Kidney (tissue), 14 donors: Measurements from ENCODE around the gene JTB. TPM values are rescaled to one million over a fixed set of nuclear protein-coding genes. Genes with fewer than 3 reads are reported as not detected.

ENCODE experiments used
- DNase-seq, 5 donors: peaks; one replicate each; pipeline ENCODE4 v3.0.0-alpha.2; 2013 to 2020
- FAIRE-seq: peaks from 2 replicates; lab custom pipeline; 2012; peaks lifted over from hg19 to GRCh38; lab: Jason Lieb, UNC
- H3K27ac ChIP-seq, 2 donors: one replicate each; pipeline ENCODE4 v1.7.0; 2013; ENCODE audit warnings: low read depth in 2 of 2, low read length in 2 of 2, inconsistent platforms in 1 of 2
- H3K27me3 ChIP-seq: one replicate; pipeline ENCODE4 v1.7.1; 2013; ENCODE audit warnings: low read length, inconsistent platforms; ENCODE audit not compliant: control insufficient read depth, insufficient read depth
- H3K36me3 ChIP-seq, 3 donors: one replicate each; pipeline versions ENCODE4 v1.7.0 to v1.7.1; 2013; ENCODE audit warnings: low read length in 3 of 3, control low read depth in 1 of 3, inconsistent platforms in 1 of 3; ENCODE audit not compliant: insufficient read depth in 3 of 3, control insufficient read depth in 2 of 3
- H3K4me1 ChIP-seq, 3 donors: one replicate each; pipeline versions ENCODE4 v1.7.0 to v1.7.1; 2013; ENCODE audit warnings: low read length in 3 of 3, inconsistent platforms in 1 of 3, low read depth in 1 of 3; ENCODE audit not compliant: control insufficient read depth in 2 of 3, insufficient read depth in 2 of 3
- H3K4me3 ChIP-seq, 3 donors: one replicate each; pipeline versions ENCODE4 v1.7.0 to v1.8.1; 2013; ENCODE audit warnings: low read length in 3 of 3, control low read depth in 1 of 3, inconsistent platforms in 1 of 3
- H3K9ac ChIP-seq, 3 donors: one replicate each; pipeline versions ENCODE4 v1.7.0 to v1.7.1; 2013; ENCODE audit warnings: low read length in 3 of 3, control low read depth in 1 of 3, inconsistent platforms in 1 of 3
- H3K9me3 ChIP-seq, 3 donors: one replicate each; pipeline versions ENCODE4 v1.7.0 to v1.7.1; 2013; ENCODE audit warnings: low read length in 3 of 3, control low read depth in 1 of 3, inconsistent platforms in 1 of 3; ENCODE audit not compliant: control insufficient read depth in 2 of 3, insufficient read depth in 1 of 3
- intact Hi-C: fragments of 100-400 bp; cut with DNase I; formaldehyde crosslinking; loops from one replicate; pipeline ENCODE4 v1.11.1; 2022
- polyA plus RNA-seq: library from polyadenylated mRNA; stranded (reverse); fragments of 350-450 nt; fragmentation: Illumina TruSeq; extraction: RNeasy Lipid Tissue Mini Kit (QIAGEN cat#74804); gene quantifications from one replicate; pipeline ENCODE4 v1.2.3, GENCODE V29; 2014; ENCODE audit warnings: low read depth, low replicate concordance; ENCODE audit not compliant: insufficient read depth
- total RNA-seq: library from RNA; stranded (reverse); fragmentation: NEBNext Ultra II Directional; extraction: Animal tissue kit (Norgen Biotek cat#: 25700); gene quantifications from one replicate; pipeline ENCODE4 v1.2.1, GENCODE V29; 2021
- TF ChIP-seq, protein P1 (sequence below): IDR thresholded peaks from 3 replicates; pipeline ENCODE4 v1.5.1; 2012; ENCODE audit warnings: mild to moderate bottlenecking, moderate library complexity, borderline replicate concordance; ENCODE audit not compliant: insufficient read depth; ENCODE audit errors: extremely low read depth
- donor health status: control.
- donor health status: control.
- donor health status: control.
- donor health status: control.
- donor health status: control.
- donor health status: DM: yes; HTN: yes; CAD: no.
- donor health status: Normal renal cell carcinoma (clear cell type).

JTB gene
- total and polyA plus RNA-seq, 2 donors from 2014 or later, result 97.0 to 188 TPM

DNA sequence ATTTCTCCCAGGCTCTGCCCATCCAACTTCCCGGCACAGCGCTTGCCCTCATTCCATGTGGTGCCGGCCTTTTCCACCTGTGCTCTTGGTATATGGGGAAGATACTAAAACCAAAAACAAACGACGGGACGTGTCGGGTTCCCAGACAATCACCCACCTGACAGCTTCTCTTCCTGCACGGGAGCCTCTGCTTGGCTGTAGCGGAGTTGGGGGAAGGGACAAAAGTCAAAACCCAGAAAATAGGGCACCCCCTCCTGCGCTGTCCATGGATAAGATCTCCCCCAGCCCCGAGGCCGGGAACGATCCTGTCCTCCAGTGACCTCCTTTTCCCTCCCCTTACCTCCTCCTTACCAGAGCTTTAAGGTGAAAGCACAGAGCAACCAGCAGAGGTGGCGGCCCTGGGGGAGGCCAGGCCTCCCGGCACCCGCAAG is 640 bp downstream of the JTB start:
- peak overlapping the region; percentile 64 to 92 (median 91) for H3K4me3 ChIP-seq
- H3K4me1 ChIP-seq, result peaks cover 0 to 8% (median 0%) of the 10 kb centered on the region in 3 donors
- DNase-seq (peak in 2 of 5 donors; percentile 19 to 33), FAIRE-seq (no peak)
- peak overlapping the region; percentile 83 to 92 for H3K27ac ChIP-seq
- H3K36me3 ChIP-seq, result peaks cover 2 to 8% (median 4%) of the 10 kb centered on the region in 3 donors
- TF ChIP-seq, protein P1, sequence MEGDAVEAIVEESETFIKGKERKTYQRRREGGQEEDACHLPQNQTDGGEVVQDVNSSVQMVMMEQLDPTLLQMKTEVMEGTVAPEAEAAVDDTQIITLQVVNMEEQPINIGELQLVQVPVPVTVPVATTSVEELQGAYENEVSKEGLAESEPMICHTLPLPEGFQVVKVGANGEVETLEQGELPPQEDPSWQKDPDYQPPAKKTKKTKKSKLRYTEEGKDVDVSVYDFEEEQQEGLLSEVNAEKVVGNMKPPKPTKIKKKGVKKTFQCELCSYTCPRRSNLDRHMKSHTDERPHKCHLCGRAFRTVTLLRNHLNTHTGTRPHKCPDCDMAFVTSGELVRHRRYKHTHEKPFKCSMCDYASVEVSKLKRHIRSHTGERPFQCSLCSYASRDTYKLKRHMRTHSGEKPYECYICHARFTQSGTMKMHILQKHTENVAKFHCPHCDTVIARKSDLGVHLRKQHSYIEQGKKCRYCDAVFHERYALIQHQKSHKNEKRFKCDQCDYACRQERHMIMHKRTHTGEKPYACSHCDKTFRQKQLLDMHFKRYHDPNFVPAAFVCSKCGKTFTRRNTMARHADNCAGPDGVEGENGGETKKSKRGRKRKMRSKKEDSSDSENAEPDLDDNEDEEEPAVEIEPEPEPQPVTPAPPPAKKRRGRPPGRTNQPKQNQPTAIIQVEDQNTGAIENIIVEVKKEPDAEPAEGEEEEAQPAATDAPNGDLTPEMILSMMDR, result no peak
- no peaks in the 10 kb centered on the region for H3K27me3 ChIP-seq
- intact Hi-C loops, result no loop called here
- H3K9me3 ChIP-seq, result no peaks in the 10 kb centered on the region
- peak overlapping the region; percentile 92 to 98 (median 95) for H3K9ac ChIP-seq

DNA sequence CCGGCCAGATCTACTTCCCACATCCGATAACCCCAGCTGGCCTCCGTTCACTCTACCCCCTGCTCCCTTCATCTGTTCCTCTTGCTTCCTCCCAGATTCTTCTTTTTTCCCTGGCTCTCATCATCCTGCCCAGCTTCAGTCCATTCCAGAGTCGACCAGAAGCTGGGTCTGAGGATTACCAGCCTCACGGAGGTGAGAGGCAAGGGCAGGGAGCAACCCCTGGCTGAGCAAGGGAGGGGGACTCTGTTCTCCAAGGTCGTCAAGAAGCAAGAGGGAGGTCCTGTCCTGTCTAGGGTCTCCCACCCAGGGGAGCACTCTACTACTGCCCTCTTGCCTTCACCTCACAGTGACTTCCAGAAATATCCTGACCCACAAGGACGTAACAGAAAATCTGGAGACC is 3.9 kb downstream of the JTB start:
- Histone ChIP-seq H3K4me3 (no peak overlapping the region), H3K27ac (no peak overlapping the region), H3K4me1 (peaks cover 0 to 10% (median 3%) of the 10 kb centered on the region in 3 donors), H3K36me3 (peaks cover 2 to 8% (median 4%) of the 10 kb centered on the region in 3 donors), H3K9me3 (no peaks in the 10 kb centered on the region), H3K9ac (no peak overlapping the region), H3K27me3 (no peaks in the 10 kb centered on the region)
- intact Hi-C loops, result no loop called here
- FAIRE-seq (no peak), DNase-seq (no peak)
- TF ChIP-seq, protein P1, result no peak

DNA sequence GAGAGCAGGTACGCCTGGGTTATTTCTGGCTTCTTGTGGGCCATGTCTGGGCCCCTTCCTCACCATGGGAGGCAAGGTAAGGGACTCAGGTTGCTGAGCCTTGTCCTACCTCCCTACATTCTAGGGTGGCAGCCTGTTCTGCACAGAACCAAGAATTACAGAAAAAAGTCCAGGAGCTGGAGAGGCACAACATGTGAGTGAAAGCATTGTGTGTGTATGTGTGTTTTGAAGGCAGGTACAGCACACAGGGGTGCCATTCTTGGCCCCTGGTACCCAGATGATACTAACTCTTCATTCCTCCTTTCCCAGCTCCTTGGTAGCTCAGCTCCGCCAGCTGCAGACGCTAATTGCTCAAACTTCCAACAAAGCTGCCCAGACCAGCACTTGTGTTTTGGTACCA is 4.4 kb downstream of the JTB start:
- FAIRE-seq, result no peak

More for the DNA sequence above, 4.4 kb downstream of the JTB start:
- TF ChIP-seq, protein P1, result no peak
- Histone ChIP-seq H3K4me3 (no peak overlapping the region), H3K9me3 (no peaks in the 10 kb centered on the region), H3K36me3 (peaks cover 2 to 8% (median 4%) of the 10 kb centered on the region in 3 donors), H3K27me3 (no peaks in the 10 kb centered on the region), H3K27ac (no peak overlapping the region), H3K4me1 (peaks cover 0 to 12% (median 7%) of the 10 kb centered on the region in 3 donors), H3K9ac (no peak overlapping the region)
- no peak for DNase-seq
- intact Hi-C loops, result no loop called here
